ENCODE data around the gene MKKS. TPM values are rescaled to one million over a fixed set of nuclear protein-coding genes. Genes with fewer than 3 reads are reported as not detected.

The MKKS gene
- total and polyA plus RNA-seq, 2 of the 13 experiments (the other 11 are each of a cell fraction or from before 2014, with no cell fraction given), result 26.7 to 34.5 TPM

DNA sequence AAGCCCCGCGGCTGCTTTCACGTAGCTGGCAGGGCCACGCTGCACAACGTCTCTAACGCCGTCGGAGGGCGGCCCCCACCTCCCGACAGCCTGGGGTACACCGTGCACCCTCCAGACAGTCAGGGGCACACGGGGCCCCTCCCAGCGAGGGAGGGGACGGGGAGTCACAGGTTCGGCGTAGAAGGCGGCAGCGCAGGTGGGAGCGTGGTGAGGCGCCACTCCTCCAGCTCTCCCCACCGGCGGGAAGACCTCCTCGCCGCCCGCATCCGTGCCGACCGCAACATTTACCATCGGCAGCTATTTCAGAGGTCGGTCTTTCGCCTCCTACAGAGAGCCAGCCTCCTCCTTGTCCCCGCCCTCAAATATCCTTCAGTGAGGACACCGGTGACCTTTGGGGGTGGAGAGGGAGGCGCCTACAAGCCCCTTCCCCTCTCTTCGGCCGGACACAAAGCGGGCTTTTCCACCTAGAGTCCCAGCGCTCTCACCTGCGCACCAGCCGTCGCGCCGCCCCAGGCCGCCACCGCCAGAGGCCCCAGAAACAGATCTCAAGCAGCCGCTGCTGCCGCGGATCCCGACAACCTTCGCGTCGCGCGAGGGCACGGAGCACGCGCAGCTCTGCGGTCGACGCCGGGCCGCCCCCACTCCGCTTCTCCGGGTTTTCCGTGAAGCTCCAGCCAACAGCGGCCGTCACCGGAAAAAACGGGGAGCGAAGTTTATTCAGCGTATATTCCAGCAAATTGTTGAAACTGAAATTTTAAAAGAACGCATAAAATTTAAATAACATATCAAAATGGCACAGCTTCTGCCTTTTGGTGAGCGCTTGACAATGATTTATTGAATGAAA is at the start of gene MKKS (continued):
- TF ChIP-seq, protein P1, sequence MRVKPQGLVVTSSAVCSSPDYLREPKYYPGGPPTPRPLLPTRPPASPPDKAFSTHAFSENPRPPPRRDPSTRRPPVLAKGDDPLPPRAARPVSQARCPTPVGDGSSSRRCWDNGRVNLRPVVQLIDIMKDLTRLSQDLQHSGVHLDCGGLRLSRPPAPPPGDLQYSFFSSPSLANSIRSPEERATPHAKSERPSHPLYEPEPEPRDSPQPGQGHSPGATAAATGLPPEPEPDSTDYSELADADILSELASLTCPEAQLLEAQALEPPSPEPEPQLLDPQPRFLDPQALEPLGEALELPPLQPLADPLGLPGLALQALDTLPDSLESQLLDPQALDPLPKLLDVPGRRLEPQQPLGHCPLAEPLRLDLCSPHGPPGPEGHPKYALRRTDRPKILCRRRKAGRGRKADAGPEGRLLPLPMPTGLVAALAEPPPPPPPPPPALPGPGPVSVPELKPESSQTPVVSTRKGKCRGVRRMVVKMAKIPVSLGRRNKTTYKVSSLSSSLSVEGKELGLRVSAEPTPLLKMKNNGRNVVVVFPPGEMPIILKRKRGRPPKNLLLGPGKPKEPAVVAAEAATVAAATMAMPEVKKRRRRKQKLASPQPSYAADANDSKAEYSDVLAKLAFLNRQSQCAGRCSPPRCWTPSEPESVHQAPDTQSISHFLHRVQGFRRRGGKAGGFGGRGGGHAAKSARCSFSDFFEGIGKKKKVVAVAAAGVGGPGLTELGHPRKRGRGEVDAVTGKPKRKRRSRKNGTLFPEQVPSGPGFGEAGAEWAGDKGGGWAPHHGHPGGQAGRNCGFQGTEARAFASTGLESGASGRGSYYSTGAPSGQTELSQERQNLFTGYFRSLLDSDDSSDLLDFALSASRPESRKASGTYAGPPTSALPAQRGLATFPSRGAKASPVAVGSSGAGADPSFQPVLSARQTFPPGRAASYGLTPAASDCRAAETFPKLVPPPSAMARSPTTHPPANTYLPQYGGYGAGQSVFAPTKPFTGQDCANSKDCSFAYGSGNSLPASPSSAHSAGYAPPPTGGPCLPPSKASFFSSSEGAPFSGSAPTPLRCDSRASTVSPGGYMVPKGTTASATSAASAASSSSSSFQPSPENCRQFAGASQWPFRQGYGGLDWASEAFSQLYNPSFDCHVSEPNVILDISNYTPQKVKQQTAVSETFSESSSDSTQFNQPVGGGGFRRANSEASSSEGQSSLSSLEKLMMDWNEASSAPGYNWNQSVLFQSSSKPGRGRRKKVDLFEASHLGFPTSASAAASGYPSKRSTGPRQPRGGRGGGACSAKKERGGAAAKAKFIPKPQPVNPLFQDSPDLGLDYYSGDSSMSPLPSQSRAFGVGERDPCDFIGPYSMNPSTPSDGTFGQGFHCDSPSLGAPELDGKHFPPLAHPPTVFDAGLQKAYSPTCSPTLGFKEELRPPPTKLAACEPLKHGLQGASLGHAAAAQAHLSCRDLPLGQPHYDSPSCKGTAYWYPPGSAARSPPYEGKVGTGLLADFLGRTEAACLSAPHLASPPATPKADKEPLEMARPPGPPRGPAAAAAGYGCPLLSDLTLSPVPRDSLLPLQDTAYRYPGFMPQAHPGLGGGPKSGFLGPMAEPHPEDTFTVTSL (CRISPR knock-in tag; IDR thresholded peaks at IDR 0.05; ENCODE audit: borderline replicate concordance), result no peak
- 0 out of 2 replicates have a peak, but pooled peaks have one; percentile 14 for TF ChIP-seq ZKSCAN1 (IDR thresholded peaks at IDR 0.05; ENCODE audit: low read length)
- peak; percentile 90 for TF ChIP-seq YEATS2 (CRISPR knock-in tag; IDR thresholded peaks at IDR 0.05; ENCODE audit: borderline replicate concordance)
- TF ChIP-seq, protein P2, sequence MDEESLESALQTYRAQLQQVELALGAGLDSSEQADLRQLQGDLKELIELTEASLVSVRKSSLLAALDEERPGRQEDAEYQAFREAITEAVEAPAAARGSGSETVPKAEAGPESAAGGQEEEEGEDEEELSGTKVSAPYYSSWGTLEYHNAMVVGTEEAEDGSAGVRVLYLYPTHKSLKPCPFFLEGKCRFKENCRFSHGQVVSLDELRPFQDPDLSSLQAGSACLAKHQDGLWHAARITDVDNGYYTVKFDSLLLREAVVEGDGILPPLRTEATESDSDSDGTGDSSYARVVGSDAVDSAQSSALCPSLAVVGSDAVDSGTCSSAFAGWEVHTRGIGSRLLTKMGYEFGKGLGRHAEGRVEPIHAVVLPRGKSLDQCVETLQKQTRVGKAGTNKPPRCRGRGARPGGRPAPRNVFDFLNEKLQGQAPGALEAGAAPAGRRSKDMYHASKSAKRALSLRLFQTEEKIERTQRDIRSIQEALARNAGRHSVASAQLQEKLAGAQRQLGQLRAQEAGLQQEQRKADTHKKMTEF (CRISPR knock-in tag; IDR thresholded peaks at IDR 0.05), result peak; percentile 98
- TF ChIP-seq HNRNPUL1 (IDR thresholded peaks at IDR 0.05; ENCODE audit: low read depth, low read length), result 0 out of 2 replicates have a peak, but pooled peaks have one; percentile 53
- no peak for TF ChIP-seq NAIF1 (CRISPR knock-in tag; IDR thresholded peaks at IDR 0.05; ENCODE audit: borderline replicate concordance)
- TF ChIP-seq ZNF12 (CRISPR knock-in tag; IDR thresholded peaks at IDR 0.05), result 0 out of 2 replicates have a peak, but pooled peaks have one; percentile 68
- peak; percentile 95 for TF ChIP-seq PHF8 (CRISPR knock-in tag; IDR thresholded peaks at IDR 0.05)
- TF ChIP-seq HNRNPLL (IDR thresholded peaks at IDR 0.05; ENCODE audit: low read depth, low read length, poor library complexity, severe bottlenecking), result peak; percentile 96
- peak; percentile 35; the same call in 1 of the 2 replicates for TF ChIP-seq NR2F2 (IDR thresholded peaks at IDR 0.05; ENCODE audit: borderline replicate concordance, low read depth)
- no peak for TF ChIP-seq CBX2 (IDR thresholded peaks at IDR 0.05; ENCODE audit: low read depth, low read length)
- TF ChIP-seq CBX2 (CRISPR knock-in tag; IDR thresholded peaks at IDR 0.05; ENCODE audit: low read depth), result 0 out of 2 replicates have a peak, but pooled peaks have one; percentile 18
- TF ChIP-seq, protein P3, sequence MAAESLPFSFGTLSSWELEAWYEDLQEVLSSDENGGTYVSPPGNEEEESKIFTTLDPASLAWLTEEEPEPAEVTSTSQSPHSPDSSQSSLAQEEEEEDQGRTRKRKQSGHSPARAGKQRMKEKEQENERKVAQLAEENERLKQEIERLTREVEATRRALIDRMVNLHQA (CRISPR knock-in tag; IDR thresholded peaks at IDR 0.05), result no peak
- no peak for TF ChIP-seq ZNF562 (CRISPR knock-in tag; IDR thresholded peaks at IDR 0.05; ENCODE audit: borderline replicate concordance)
- peak; percentile 94; the same call in 1 of the 2 replicates for TF ChIP-seq ZNF468 (CRISPR knock-in tag; IDR thresholded peaks at IDR 0.05)
- peak; percentile 89 for TF ChIP-seq POLR2G (IDR thresholded peaks at IDR 0.05; ENCODE audit: low read depth, low read length)
- TF ChIP-seq SOX6 (IDR thresholded peaks at IDR 0.05), result no peak
- TF ChIP-seq SOX6 (CRISPR knock-in tag; IDR thresholded peaks at IDR 0.05), result peak; percentile 69; the same call in 1 of the 2 replicates
- peak; percentile 91 for TF ChIP-seq RNF2 (conservative IDR thresholded peaks at IDR 0.05; ENCODE audit: low read depth)
- TF ChIP-seq, protein P4, sequence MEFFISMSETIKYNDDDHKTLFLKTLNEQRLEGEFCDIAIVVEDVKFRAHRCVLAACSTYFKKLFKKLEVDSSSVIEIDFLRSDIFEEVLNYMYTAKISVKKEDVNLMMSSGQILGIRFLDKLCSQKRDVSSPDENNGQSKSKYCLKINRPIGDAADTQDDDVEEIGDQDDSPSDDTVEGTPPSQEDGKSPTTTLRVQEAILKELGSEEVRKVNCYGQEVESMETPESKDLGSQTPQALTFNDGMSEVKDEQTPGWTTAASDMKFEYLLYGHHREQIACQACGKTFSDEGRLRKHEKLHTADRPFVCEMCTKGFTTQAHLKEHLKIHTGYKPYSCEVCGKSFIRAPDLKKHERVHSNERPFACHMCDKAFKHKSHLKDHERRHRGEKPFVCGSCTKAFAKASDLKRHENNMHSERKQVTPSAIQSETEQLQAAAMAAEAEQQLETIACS (CRISPR knock-in tag; IDR thresholded peaks at IDR 0.05), result peak; percentile 71
- TF ChIP-seq NONO (IDR thresholded peaks at IDR 0.05), result no peak
- peak; percentile 96 for TF ChIP-seq NONO (CRISPR knock-in tag; conservative IDR thresholded peaks at IDR 0.05)

All from HepG2 (cell line).